ENCODE data around the gene HTR1D. TPM values are rescaled to one million over a fixed set of nuclear protein-coding genes. Genes with fewer than 3 reads are reported as not detected.

HTR1D gene
- total RNA-seq, 1 donor from 2014 or later, result 0.19 TPM

GRCh38 chr1:23152966-23153684, 64.2 kb downstream of the HTR1D start:
- no peak for DNase-seq (ENCODE audit: low read depth)

- no peak for DNase-seq (ENCODE audit: low read depth)
Measured at GRCh38 chr1:23150742-23151141, 66.6 kb downstream of the HTR1D start.

GRCh38 chr1:23150125-23150524, 67.2 kb downstream of the HTR1D start:
- DNase-seq (ENCODE audit: low read depth), result no peak

GRCh38 chr1:23149114-23149513, 68.2 kb downstream of the HTR1D start:
- no peak for DNase-seq (ENCODE audit: low read depth)

- no peak for DNase-seq (ENCODE audit: low read depth)
Measured at GRCh38 chr1:23148084-23148483, 69.2 kb downstream of the HTR1D start.

Other genes with a start within 250 kb of the HTR1D start
- gene LACTBL1, start 244.6 kb downstream of the HTR1D start, total RNA-seq, result not detected in 2 replicates
- not detected in 2 replicates for gene TEX46, start 201.7 kb downstream of the HTR1D start, total RNA-seq
- 67.3 and 75.4 TPM in 2 replicates for gene KDM1A, start 198.0 kb downstream of the HTR1D start, total RNA-seq
- 19.1 and 21.9 TPM in 2 replicates for gene LUZP1, start 48.6 kb downstream of the HTR1D start, total RNA-seq
- gene HNRNPR, start 126.8 kb upstream of the HTR1D start, total RNA-seq, result 85.9 and 91.8 TPM in 2 replicates
- gene ZNF436, start 152.3 kb upstream of the HTR1D start, total RNA-seq, result 17.3 and 18.8 TPM in 2 replicates
- gene TCEA3, start 207.2 kb upstream of the HTR1D start, total RNA-seq, result 6.8 and 9.8 TPM in 2 replicates

Data from myocyte (in vitro differentiated cells).